Naive B cell (primary cell): ENCODE results near the gene NOL4L. TPM values are rescaled to one million over a fixed set of nuclear protein-coding genes. Genes with fewer than 3 reads are reported as not detected.
"Not testable (repeated sequence)": the region's sequence is repeated elsewhere in the genome, so short reads cannot be mapped to it uniquely, and the experiment has no call there.

Experiments
- ATAC-seq, 2 donors: fragments of 150-1000 bp; cut with Tn5 transposase; 2 replicates each; pipeline ENCODE4 v1.10.0; 2021; ENCODE audit warnings: low read depth in 2 of 2, mild to moderate bottlenecking in 2 of 2, moderate library complexity in 2 of 2
- DNase-seq: peaks from one replicate; pipeline ENCODE4 v3.0.0; 2022
- H3K27ac Mint-ChIP-seq, 6 donors: one replicate each; pipeline ENCODE4 v1.8.0; 2020 to 2022; ENCODE audit warnings: mild to moderate bottlenecking in 6 of 6, mixed read lengths in 6 of 6, moderate library complexity in 5 of 6, inconsistent platforms in 2 of 6
- H3K27me3 Mint-ChIP-seq, 3 donors: one replicate each; pipeline ENCODE4 v1.8.0; 2021 to 2022; ENCODE audit warnings: mixed read lengths in 3 of 3, mild to moderate bottlenecking in 1 of 3
- H3K36me3 Mint-ChIP-seq, 2 donors: one replicate each; pipeline ENCODE4 v1.8.0; 2020 to 2022; ENCODE audit warnings: mixed read lengths in 2 of 2, inconsistent platforms in 1 of 2, mild to moderate bottlenecking in 1 of 2
- H3K4me1 Mint-ChIP-seq, 3 donors: one replicate each; pipeline ENCODE4 v1.8.0; 2020 to 2022; ENCODE audit warnings: mixed read lengths in 3 of 3, inconsistent platforms in 1 of 3, mild to moderate bottlenecking in 1 of 3, moderate library complexity in 1 of 3
- H3K4me3 Mint-ChIP-seq, 8 donors: one replicate each; pipeline ENCODE4 v1.8.0; 2020 to 2022; ENCODE audit warnings: mild to moderate bottlenecking in 8 of 8, mixed read lengths in 8 of 8, moderate library complexity in 8 of 8, inconsistent platforms in 2 of 8
- H3K9me3 Mint-ChIP-seq, 7 donors: one replicate each; pipeline ENCODE4 v1.8.0; 2020 to 2022; ENCODE audit warnings: mixed read lengths in 7 of 7, mild to moderate bottlenecking in 5 of 7, inconsistent platforms in 2 of 7, moderate library complexity in 1 of 7
- polyA plus RNA-seq, 6 donors: library from polyadenylated mRNA; unstranded; fragments of 300-500 nt; fragmentation: Illumina TruSeq; gene quantifications; one replicate each; pipeline ENCODE4 v1.2.3, GENCODE V29; 2021; ENCODE audit warnings: low read depth in 6 of 6

The NOL4L gene
- polyA plus RNA-seq, 6 donors from 2014 or later, result 1.3 to 4.2 (median 1.5) TPM; not detected in 1

GRCh38 chr20:32415494-32415893, 169.6 kb downstream of the NOL4L start:
- H3K4me1 Mint-ChIP-seq, result peaks cover 46 to 49% (median 47%) of the 10 kb centered on the region in 3 donors
- DNase-seq (no peak), ATAC-seq (no peak)
- H3K4me3 Mint-ChIP-seq, result no peak overlapping the region
- no peaks in the 10 kb centered on the region for H3K9me3 Mint-ChIP-seq
- H3K27me3 Mint-ChIP-seq, result no peaks in the 10 kb centered on the region
- peak overlapping the region; percentile 0 to 71 (median 36) for H3K27ac Mint-ChIP-seq
- H3K36me3 Mint-ChIP-seq, result peaks cover 0 to 8% of the 10 kb centered on the region in 2 donors

- peak overlapping the region in 5 of 6 donors; percentile 56 to 98 (median 69) for H3K27ac Mint-ChIP-seq
- H3K36me3 Mint-ChIP-seq, result peaks cover 4 to 8% of the 10 kb centered on the region in 2 donors
- peak overlapping the region in 7 of 8 donors; percentile 9 to 88 (median 50) for H3K4me3 Mint-ChIP-seq
- no peaks in the 10 kb centered on the region for H3K9me3 Mint-ChIP-seq
- DNase-seq, result peak; percentile 26
- no peaks in the 10 kb centered on the region for H3K27me3 Mint-ChIP-seq
- ATAC-seq, result peak; percentile 87 to 88
- peaks cover 45 to 58% (median 48%) of the 10 kb centered on the region in 3 donors for H3K4me1 Mint-ChIP-seq
These were observed 173.0 kb downstream of the NOL4L start for GRCh38 chr20:32411955-32412706.

- Mint-ChIP-seq H3K4me1 (peaks cover 26 to 43% (median 31%) of the 10 kb centered on the region in 3 donors), H3K27ac (peak overlapping the region in 5 of 6 donors; percentile 24 to 89 (median 53)), H3K4me3 (peak overlapping the region in 2 of 8 donors; percentile 15 to 81)
- DNase-seq, ATAC-seq, H3K36me3 Mint-ChIP-seq, H3K27me3 Mint-ChIP-seq, H3K9me3 Mint-ChIP-seq: not testable (repeated sequence)
These were observed 177.9 kb downstream of the NOL4L start for GRCh38 chr20:32407131-32407750.

GRCh38 chr20:32406701-32407100, 178.4 kb downstream of the NOL4L start:
- H3K4me1 Mint-ChIP-seq, result peaks cover 21 to 40% (median 26%) of the 10 kb centered on the region in 3 donors

GRCh38 chr20:32404017-32404416, 181.1 kb downstream of the NOL4L start:
- Mint-ChIP-seq H3K27ac (peak overlapping the region in 1 of 6 donors; percentile 1), H3K27me3 (no peaks in the 10 kb centered on the region), H3K4me1 (peaks cover 33 to 50% (median 41%) of the 10 kb centered on the region in 3 donors), H3K4me3 (no peak overlapping the region), H3K36me3 (peaks cover 10 to 19% of the 10 kb centered on the region in 2 donors), H3K9me3 (no peaks in the 10 kb centered on the region)
- no peak for DNase-seq
- no peak for ATAC-seq

More at GRCh38 chr20:32406701-32407100, 178.4 kb downstream of the NOL4L start:
- H3K27me3 Mint-ChIP-seq, result no peaks in the 10 kb centered on the region
- H3K9me3 Mint-ChIP-seq, result no peaks in the 10 kb centered on the region
- ATAC-seq (no peak), DNase-seq (no peak)
- peaks cover 4 to 8% of the 10 kb centered on the region in 2 donors for H3K36me3 Mint-ChIP-seq
- H3K4me3 Mint-ChIP-seq, result no peak overlapping the region
- peak overlapping the region in 5 of 6 donors; percentile 24 to 79 (median 53) for H3K27ac Mint-ChIP-seq

GRCh38 chr20:32400476-32400875, 184.7 kb downstream of the NOL4L start:
- DNase-seq (no peak), ATAC-seq (no peak)
- H3K4me1 Mint-ChIP-seq, result peaks cover 24 to 39% (median 36%) of the 10 kb centered on the region in 3 donors
- no peaks in the 10 kb centered on the region for H3K27me3 Mint-ChIP-seq
- H3K9me3 Mint-ChIP-seq, result peaks cover 0 to 10% (median 4%) of the 10 kb centered on the region in 7 donors
- H3K27ac Mint-ChIP-seq, result peak overlapping the region in 4 of 6 donors; percentile 26 to 69 (median 48)
- peak overlapping the region in 1 of 8 donors; percentile 30 for H3K4me3 Mint-ChIP-seq
- H3K36me3 Mint-ChIP-seq, result peaks cover 18 to 21% of the 10 kb centered on the region in 2 donors

DNA sequence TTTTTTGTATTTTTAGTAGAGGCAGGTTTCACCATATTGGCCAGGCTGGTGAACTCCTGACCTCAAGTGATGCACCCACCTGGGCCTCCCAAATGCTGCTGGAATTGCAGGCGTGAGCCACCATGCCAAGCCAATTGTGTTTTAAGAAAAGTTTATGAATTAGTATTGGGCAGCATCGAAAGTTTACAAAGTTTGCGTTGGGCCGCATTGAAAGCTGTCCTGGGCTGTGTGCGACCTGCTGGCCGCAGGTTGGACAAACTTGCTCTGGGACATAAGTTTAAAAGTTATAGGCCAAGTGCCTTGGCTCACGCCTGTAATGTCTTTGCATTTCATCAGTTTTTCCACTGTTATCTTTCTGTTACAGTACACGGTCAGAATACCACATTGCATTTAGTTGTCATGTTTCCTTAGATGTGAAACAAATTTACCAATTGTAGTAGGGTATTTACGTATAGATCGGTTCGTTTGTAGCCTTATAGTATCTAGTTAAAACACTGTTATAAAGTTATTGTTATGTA, 187.5 kb downstream of the NOL4L start:
- H3K36me3 Mint-ChIP-seq, result peaks cover 25 to 30% of the 10 kb centered on the region in 2 donors
- H3K4me3 Mint-ChIP-seq, result no peak overlapping the region
- peak overlapping the region in 1 of 6 donors; percentile 38 for H3K27ac Mint-ChIP-seq
- H3K9me3 Mint-ChIP-seq, result peaks cover 0 to 17% (median 9%) of the 10 kb centered on the region in 7 donors
- no peak for ATAC-seq
- no peaks in the 10 kb centered on the region for H3K27me3 Mint-ChIP-seq
- peaks cover 12 to 30% (median 29%) of the 10 kb centered on the region in 3 donors for H3K4me1 Mint-ChIP-seq
- DNase-seq, result no peak

GRCh38 chr20:32396646-32397160, 188.4 kb downstream of the NOL4L start:
- no peak overlapping the region for H3K27ac Mint-ChIP-seq
- no peak overlapping the region for H3K4me3 Mint-ChIP-seq
- H3K27me3 Mint-ChIP-seq, result no peaks in the 10 kb centered on the region
- DNase-seq, result no peak
- H3K36me3 Mint-ChIP-seq, result peaks cover 25 to 30% of the 10 kb centered on the region in 2 donors
- H3K4me1 Mint-ChIP-seq, result peaks cover 12 to 34% (median 25%) of the 10 kb centered on the region in 3 donors
- peaks cover 0 to 17% (median 9%) of the 10 kb centered on the region in 7 donors for H3K9me3 Mint-ChIP-seq
- ATAC-seq, result no peak

DNA sequence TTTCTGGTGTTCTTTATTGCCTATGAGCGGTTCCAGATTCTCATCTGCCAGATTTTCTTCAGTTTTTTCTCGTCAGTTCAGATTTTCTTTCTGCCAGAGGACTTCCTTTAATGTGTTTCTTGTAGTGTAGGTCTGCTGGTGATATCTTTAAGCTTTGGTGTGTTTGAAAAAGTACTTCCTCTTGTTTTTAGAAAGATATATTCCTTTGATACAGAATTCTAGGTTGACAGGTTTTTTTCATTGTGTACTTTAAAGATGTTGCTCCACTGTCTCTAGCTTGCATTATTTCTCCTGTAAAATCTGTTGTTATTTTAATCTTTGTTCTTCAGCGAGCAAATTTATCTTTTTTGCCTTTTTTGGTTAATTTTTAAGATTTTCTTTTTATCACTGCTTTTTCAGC, 190.1 kb downstream of the NOL4L start:
- H3K4me3 Mint-ChIP-seq, result peak overlapping the region in 2 of 8 donors; percentile 12 to 21

More for the DNA sequence above, 190.1 kb downstream of the NOL4L start:
- Mint-ChIP-seq H3K36me3 (peaks cover 20 to 22% of the 10 kb centered on the region in 2 donors), H3K4me1 (peaks cover 10 to 38% (median 31%) of the 10 kb centered on the region in 3 donors), H3K27me3 (no peaks in the 10 kb centered on the region), H3K9me3 (peaks cover 0 to 17% (median 9%) of the 10 kb centered on the region in 7 donors), H3K27ac (peak overlapping the region in 2 of 6 donors; percentile 12 to 26)
- DNase-seq, result no peak
- ATAC-seq, result no peak

Other genes with a start within 250 kb of the NOL4L start
- gene ASXL1, start 227.0 kb downstream of the NOL4L start, polyA plus RNA-seq, result 10 to 100 TPM in 4 of 6 donors, 1 to 10 TPM in 2; 9.4 to 22.6 (median 13.0) TPM
- not detected for gene C20orf203, start 88.6 kb upstream of the NOL4L start, polyA plus RNA-seq
- 10 to 100 TPM; 80.6 to 96.9 (median 85.7) TPM for gene COMMD7, start 158.1 kb upstream of the NOL4L start, polyA plus RNA-seq
- gene DNMT3B, start 177.1 kb upstream of the NOL4L start, polyA plus RNA-seq, result under 1 TPM in 3 of 6 donors, not detected in 3; 0.08 to 0.13 (median 0.10) TPM
- gene MAPRE1, start 234.6 kb upstream of the NOL4L start, polyA plus RNA-seq, result 10 to 100 TPM; 72.1 to 90.6 (median 85.3) TPM